ENCODE measurements around the gene ZNF716.
"Not testable (repeated sequence)": the region's sequence is repeated elsewhere in the genome, so short reads cannot be mapped to it uniquely, and the experiment has no call there.

ZNF716 gene

DNA sequence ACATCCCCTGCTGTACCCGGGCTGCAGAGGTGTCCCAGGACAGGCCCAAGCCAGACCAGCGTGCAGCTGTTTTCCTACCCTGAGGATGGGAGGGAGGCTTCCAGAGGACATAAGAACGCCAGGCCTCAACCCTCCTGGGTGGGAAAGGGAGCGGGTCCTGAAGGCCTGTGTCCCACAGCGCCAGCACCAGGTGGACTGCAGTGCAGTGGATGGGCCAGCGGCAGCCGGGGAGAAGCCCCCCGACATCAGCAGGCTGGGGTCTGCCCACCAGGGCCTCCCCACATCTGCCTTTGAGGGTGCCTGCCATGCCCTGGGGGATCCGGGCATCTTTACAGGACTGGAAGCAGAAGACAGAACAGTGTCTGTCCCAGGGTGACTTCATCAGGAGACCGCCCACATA, 22.8 kb upstream of the ZNF716 start:
- no peak for DNase-seq

DNA sequence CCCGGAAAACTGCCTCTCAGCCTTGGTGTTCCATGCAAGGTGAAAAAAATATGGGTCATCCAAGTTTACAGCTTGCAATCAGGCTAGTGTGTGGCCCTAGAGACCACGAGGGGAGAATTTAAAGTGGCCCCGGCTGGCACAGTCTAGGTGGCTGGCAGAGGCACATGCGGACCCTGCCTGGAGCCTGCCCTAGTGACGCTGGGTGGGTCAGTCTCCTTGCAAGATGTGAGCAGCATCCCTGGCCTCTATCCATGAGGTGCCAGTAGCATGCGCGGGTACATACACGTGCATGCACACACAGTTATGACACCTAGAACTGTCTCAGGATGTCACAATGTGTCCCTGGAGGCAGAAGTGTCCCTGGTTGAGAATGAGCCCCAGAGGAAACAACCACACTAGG, 22.4 kb upstream of the ZNF716 start:
- DNase-seq: no peak

DNA sequence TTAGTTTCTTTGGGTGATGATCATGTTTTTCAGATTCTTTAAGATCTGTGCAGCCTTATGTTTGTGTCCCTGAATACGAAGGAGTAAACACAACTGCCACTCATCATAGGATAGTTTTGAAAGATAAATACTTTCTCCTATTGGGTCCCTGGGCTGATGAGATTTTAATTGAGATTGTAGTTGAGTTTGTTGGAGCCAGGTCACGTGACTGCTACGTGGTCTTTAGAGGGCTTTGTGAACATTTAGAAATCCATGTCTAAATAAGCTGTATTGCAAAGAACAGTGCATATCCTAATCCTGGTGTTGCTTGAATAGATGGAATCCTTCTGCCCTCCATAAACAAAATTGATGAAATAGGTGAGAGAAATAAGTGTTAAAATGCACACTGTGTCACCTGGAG, 17.4 kb upstream of the ZNF716 start:
- DNase-seq: no peak

DNA sequence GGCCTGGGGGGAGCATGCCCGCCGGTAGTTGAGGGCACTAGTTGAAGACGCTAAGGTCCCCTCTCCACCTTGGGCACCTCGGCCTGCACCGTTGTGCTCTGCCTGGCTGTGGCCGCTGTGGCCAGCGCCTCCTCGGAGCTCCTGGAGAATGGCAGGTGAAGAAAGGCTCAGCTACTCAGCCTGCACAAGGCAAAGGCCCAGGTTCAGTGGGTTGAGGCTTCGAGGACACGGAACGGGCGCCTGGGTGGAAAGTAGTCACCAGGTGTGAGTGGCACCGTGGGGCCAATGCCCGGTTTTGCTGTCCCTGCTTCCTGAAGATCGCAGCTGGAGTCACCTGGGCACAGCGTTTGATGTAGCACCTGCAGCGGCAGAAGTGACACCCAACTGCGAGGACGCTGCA, 12.4 kb upstream of the ZNF716 start:
- no peak for DNase-seq

DNA sequence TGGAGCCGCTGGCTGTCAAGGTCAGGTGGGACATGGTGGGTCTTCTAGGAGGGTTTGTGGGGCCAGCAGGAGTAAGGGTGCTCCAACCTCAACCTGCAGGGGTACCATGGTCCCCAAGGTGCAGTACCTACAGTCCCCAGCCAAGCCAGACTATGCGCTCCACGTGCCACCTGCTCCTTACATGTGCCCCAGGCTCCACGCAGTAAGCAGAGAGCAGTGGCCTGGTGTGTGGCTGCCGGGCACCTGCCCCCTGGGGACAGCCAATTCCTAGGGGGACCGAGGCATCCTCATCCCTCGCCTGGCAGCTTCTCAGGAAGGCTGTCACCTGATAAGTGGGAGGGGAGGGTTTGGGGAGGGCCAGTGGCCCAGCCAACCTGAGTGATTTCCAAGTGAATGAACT, 11.7 kb upstream of the ZNF716 start:
- no peak for DNase-seq

DNA sequence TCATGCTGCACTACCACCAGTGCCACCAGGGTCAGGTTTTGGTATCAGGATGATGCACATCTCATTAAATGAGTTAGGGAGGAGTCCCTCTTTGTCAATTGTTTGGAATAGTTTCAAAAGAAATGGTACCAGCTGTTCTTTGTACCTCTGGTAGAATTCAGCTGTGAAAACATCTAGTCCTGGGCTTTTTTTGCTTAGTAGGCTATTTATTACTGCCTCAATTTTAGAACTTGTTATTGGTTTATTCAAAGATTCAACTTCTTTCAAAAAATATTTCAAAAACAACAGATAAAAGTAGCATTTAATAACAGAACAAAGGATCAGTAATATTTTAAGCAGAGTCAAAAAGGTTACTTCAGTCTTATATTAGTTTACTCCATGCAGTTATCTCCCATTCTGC, 6.4 kb upstream of the ZNF716 start:
- DNase-seq: no peak

DNA sequence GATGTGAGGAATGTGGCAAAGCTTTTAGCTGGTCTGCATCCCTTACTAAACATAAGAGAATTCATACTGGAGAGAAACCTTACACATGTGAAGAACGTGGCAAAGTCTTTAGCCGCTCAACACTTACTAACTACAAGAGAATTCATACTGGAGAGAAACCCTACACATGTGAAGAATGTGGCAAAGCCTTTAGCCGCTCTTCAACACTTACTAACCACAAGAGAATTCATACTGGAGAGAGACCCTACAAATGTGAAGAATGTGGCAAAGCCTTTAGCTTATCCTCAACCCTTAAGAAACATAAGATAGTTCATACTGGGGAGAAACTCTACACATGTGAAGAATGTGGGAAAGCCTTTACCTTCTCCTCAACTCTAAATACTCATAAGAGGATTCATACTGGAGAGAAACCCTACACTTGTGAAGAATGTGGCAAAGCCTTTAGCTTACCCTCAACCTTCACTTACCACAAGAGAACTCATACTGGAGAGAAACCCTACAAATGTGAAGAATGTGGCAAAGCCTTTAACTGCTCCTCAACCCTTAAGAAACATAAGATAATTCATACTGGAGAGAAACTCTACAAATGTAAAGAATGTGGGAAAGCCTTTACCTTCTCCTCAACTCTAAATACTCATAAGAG, 19.3 kb downstream of the ZNF716 start:
- not testable (repeated sequence) for DNase-seq

DNA sequence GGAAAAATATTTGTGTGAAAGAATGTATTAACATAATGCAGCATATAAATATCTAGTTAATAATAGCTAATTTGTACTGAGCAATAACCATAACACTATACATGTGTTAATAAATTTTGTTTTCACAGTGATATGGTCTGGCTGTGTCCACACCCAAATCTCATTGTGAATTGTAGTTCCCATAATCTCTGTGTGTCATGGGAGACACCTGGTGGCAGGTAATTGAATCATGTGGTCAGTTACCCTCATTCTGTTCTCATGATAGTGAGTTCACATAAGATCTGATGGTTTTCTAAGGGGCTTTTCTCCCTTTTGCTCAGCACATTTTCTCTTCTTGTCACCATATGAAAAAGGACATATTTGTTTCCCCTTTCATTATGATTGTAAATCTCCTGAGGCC, 30.3 kb downstream of the ZNF716 start:
- not testable (repeated sequence) for DNase-seq

DNA sequence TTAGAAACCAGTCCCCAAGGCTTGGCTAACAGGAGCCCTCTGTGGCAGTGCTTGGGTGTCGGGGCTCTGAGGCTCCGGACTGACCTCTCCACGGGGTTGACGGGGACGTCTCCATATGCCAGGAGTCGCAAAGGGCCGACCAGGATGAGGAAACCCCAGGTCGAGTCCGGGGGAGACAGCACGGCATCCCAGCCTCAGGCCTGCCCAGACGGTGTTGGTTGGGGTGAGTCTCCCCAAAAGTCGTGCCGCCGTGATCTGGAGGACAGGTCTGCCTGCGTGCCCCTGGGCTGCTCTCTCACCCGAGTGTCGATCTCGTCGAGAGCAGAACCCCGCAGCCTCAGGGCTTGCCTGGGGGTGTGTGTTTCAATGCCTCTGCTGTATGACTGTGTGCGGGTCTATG, 35.0 kb downstream of the ZNF716 start:
- not testable (repeated sequence) for DNase-seq

DNA sequence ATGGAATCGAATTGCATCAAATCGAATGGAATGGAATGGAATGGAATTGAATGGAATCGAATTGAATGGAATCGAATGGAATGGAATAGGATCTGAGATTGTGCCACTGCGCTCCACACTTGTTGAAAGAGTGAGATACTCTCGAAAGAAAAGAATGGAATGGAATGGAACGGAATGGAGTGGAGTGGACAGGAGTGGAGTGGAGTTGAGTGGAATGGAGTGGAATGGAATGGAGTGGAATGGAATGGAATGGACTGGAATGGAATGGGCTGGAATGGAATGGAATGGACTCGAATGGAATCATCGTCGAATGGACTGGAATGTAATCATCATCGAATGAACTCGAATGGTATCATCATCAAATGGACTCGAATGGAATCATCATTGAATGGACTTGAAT, 38.0 kb downstream of the ZNF716 start:
- DNase-seq: no peak

DNA sequence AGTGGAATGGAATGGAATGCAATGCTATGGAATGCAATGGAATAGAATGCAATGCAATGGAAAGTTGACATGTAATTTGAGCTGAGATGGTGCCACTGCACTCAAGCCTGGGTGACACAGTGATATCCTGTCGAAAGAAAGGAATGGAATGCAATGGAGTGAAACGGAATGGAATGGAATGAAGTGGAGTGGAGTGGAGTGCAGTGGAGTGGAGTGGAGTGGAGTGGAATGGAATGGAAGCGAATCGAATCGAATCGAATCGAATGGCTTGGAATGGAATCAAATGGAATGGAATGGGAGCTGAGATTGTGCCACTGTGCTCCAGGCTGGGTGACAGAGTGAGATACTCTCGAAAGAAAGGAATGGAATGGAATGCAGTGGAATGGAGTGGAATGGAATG, 45.1 kb downstream of the ZNF716 start:
- not testable (repeated sequence) for DNase-seq

DNA sequence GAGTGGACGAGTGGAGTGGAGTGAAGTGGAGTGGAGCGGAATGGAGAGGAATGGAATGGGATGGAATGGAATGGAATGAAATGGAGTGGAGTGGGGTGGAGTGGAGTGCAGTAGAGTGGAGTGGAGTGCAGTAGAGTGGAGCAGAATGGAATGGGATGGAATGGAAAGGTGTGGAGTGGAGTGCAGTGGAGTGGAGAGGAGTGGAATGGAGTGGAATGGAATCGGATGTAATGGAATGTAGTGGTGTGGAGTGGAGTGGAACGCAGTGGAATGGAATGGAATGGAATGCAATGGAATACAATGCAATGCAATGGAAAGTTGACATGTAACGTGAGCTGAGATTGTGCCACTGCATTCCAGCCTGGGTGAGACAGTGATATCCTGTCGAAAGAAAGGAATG, 46.4 kb downstream of the ZNF716 start:
- DNase-seq: no peak

DNA sequence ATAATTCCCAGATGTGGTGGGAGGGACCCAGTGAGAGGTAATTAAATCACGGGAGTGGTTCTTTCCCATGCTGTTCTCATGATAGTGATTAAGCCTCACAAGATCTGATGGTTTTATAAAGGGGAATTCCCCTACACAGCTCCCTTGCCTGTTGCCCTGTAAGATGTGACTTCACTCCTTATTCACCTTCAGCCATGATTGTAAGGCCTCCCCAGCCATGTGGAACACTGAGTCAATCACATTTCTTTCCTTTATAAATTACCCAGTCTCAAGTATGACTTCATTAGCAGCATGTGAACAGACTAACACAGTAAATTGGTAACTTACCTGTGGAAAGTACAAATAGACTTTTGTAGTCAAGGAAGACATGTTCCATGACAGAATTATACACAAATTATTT, 55.2 kb downstream of the ZNF716 start:
- no peak for DNase-seq
